Left lung (tissue), 10 donors: ENCODE measurements around the gene MAP7D1. TPM values are rescaled to one million over a fixed set of nuclear protein-coding genes. Genes with fewer than 3 reads are reported as not detected.

Experiments used
- ATAC-seq: fragments of 200-7000 bp; cut with Tn5 transposase; one replicate; pipeline ENCODE4 v1.9.1; 2020; ENCODE audit warnings: moderate library complexity
- DNase-seq, 4 donors: peaks; one replicate each; pipeline ENCODE4 v3.0.0-alpha.2; 2013 to 2020
- H3K27ac ChIP-seq, 2 donors: fragments of 200-600 bp; sonication (generic) in 1 of 2; one replicate each; pipeline versions ENCODE4 v1.5.0 to v1.8.0; 2020 to 2021
- H3K27me3 ChIP-seq, 2 donors: fragments of 200-600 bp; sonication (generic) in 1 of 2; one replicate each; pipeline versions ENCODE4 v1.5.0 to v1.8.0; 2020 to 2021
- H3K36me3 ChIP-seq, 2 donors: fragments of 200-600 bp; sonication (generic) in 1 of 2; one replicate each; pipeline versions ENCODE4 v1.5.0 to v1.8.0; 2020 to 2021
- H3K4me1 ChIP-seq, 2 donors: fragments of 200-600 bp; one replicate each; pipeline ENCODE4 v1.8.0; 2021
- H3K4me3 ChIP-seq, 2 donors: fragments of 200-600 bp; sonication (generic) in 1 of 2; one replicate each; pipeline versions ENCODE4 v1.5.0 to v1.8.0; 2020 to 2021; ENCODE audit warnings: mild to moderate bottlenecking in 1 of 2
- H3K9me3 ChIP-seq, 2 donors: fragments of 200-600 bp; sonication (generic) in 1 of 2; one replicate each; pipeline versions ENCODE4 v1.5.0 to v1.8.0; 2020 to 2021
- intact Hi-C, 2 donors: fragments of 100-400 bp; cut with DNase I; formaldehyde crosslinking; loops; one replicate each; pipeline versions ENCODE4 v1.11.2 to v1.14.2; 2022
- polyA plus RNA-seq, 6 donors: library from polyadenylated mRNA; unstranded; fragments of 120-200 nt; gene quantifications; one replicate each; pipeline ENCODE4 v1.2.1, GENCODE V29; 2013; ENCODE audit not compliant: insufficient read length in 6 of 6
- total RNA-seq, 2 donors: library from RNA; stranded (reverse); fragmentation: NEBNext Ultra II Directional; extraction: Animal tissue kit (Norgen Biotek cat#: 25700); gene quantifications; one replicate each; pipeline ENCODE4 v1.2.1, GENCODE V29; 2021
- TF ChIP-seq, protein P1 (sequence below), 2 donors: fragments of 200-600 bp; sonication (generic) in 1 of 2; IDR thresholded peaks; one replicate each; pipeline versions ENCODE4 v1.5.0 to v1.8.0; 2021; ENCODE audit warnings: antibody characterized with exemption in 2 of 2
- donor health status: DM: no; HTN: yes; CAD: no.
- donor health status: DM: no; HTN: no; CAD: no.

Gene MAP7D1
- total and polyA plus RNA-seq, 8 donors, result 54.6 to 147 (median 79.7) TPM

DNA sequence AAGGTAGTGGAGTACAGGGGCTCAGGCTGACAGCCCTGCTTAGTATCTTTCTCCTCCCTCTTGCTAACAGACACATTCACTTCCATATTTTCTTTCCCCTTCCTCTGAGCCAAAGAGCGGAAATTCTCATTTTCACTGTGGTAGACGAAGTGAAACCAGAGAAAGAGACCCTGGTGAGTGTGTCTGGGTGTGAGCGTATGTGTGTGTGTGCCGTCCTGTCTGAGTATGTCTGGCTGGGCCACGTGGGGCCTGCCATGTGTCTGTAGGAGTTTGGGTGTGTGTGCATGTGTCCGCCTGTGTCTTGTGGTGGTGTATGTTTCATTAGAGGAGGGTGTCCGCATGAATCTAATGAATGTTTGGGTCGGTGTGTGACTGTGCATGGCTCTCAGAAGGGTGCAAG lies 32.6 kb upstream of the MAP7D1 start:
- TF ChIP-seq, protein P1, sequence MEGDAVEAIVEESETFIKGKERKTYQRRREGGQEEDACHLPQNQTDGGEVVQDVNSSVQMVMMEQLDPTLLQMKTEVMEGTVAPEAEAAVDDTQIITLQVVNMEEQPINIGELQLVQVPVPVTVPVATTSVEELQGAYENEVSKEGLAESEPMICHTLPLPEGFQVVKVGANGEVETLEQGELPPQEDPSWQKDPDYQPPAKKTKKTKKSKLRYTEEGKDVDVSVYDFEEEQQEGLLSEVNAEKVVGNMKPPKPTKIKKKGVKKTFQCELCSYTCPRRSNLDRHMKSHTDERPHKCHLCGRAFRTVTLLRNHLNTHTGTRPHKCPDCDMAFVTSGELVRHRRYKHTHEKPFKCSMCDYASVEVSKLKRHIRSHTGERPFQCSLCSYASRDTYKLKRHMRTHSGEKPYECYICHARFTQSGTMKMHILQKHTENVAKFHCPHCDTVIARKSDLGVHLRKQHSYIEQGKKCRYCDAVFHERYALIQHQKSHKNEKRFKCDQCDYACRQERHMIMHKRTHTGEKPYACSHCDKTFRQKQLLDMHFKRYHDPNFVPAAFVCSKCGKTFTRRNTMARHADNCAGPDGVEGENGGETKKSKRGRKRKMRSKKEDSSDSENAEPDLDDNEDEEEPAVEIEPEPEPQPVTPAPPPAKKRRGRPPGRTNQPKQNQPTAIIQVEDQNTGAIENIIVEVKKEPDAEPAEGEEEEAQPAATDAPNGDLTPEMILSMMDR (IDR thresholded peaks at IDR 0.05), result no peak
- no peaks in the 10 kb centered on the region for H3K9me3 ChIP-seq
- ATAC-seq, result peak; percentile 56
- peaks cover 0 to 39% of the 10 kb centered on the region in 2 donors for H3K4me1 ChIP-seq
- H3K4me3 ChIP-seq, result no peak overlapping the region
- H3K27ac ChIP-seq, result peak overlapping the region in 1 of 2 donors; percentile 60
- H3K27me3 ChIP-seq, result peaks cover 0 to 31% of the 10 kb centered on the region in 2 donors
- intact Hi-C loops, result no loop called here
- DNase-seq, result no peak
- H3K36me3 ChIP-seq, result no peaks in the 10 kb centered on the region

DNA sequence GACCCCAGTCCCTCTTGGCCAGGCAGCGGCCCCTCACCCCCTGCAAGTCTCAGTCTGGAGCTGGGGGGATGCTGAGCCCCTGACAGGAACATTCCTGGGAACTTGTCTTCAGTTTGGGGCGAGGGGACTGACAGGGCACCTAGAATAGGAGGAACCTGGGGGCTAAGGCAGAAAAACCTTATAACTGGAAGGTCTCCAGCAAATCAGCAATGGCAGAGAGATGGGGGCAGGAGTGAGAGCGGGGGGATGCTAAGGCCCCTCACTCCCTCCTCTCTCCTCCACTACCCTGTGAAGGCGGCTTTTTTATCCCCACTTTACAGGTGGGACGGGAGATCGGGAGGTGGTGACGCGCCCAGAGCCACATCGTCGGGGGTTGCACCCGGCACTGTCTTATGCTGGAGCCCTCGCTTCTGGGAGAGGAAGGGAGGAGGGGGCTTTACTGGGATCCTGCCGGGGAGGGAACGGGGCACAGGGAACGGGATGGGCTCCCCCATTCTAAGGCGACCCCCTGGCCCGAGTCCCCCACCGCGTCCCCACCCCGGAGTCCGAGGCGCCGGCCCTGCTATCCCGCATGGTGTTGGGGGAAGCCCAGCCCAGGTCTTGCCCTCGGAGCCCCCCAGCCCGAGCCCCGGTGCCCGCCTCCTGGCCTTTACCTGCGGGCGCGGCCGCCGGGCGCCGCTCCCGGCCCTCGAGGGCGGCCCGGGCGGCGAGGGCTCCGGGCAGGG lies 31.4 kb upstream of the MAP7D1 start:
- Histone ChIP-seq H3K4me1 (peaks cover 0 to 35% of the 10 kb centered on the region in 2 donors), H3K27me3 (peaks cover 0 to 31% of the 10 kb centered on the region in 2 donors), H3K27ac (no peak overlapping the region), H3K9me3 (no peaks in the 10 kb centered on the region), H3K36me3 (no peaks in the 10 kb centered on the region), H3K4me3 (peak overlapping the region in 1 of 2 donors; percentile 23)
- intact Hi-C loops, result no loop called here
- TF ChIP-seq, protein P1 (IDR thresholded peaks at IDR 0.05), result no peak
- ATAC-seq, result no peak
- no peak for DNase-seq

DNA sequence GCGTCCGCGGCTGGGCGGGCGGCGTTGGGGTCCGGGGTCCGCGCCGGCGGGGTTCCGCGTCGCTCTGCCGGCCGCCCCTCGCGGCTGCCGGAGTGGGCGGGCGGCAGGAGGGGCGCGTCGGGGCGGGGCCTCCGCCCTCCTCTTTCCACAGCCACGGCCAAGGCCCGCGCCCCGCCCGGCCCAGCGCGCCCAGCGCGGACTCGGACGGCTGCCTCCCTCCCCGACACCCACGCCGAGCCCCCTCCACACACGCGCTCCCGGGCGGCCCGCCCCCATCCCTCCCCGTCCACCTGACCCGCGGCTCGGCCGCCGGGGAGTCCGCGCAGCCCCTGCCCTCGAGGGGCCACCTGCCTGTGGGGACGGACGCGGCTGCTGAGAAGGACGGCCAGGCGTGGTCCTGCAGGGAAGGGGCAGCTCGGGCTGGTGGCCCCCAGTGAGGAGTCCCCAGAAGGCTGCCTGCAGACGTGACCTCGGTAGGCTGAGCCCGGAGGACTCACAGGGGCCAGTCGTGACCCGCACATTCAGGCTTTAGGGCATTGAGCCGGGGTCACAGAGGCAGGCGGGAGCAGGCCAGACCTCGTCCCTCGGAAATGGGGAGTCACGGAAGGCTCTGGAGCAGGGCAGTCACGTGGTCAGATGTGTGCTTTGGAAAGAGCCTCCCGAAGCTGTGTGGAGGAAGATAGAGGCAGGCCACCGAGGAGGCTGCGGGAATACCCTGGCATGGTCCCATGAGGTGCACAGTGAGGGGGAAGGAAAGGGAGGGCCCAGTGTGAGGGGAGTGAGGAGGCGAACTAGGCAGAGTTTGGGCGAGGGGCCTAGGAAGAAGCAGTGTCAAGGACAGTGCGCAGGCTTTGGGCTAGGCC lies 30.6 kb upstream of the MAP7D1 start, which contains the start of gene COL8A2:
TSS of gene COL8A2 (minus strand) at position 94 of the 863 bp plus-strand sequence. CDS start 24,980 bp downstream, outside the sequence.
- TF ChIP-seq, protein P1 (IDR thresholded peaks at IDR 0.05), result no peak
- ATAC-seq, result peak; percentile 76
- Histone ChIP-seq H3K4me3 (peak within 1 kb of the TSS in 1 of 2 donors; percentile 32), H3K4me1 (peaks cover 0 to 29% of the 10 kb centered on the region in 2 donors), H3K36me3 (no peaks in the 10 kb centered on the region), H3K27ac (no peak within 1 kb of the TSS), H3K27me3 (peaks cover 0 to 31% of the 10 kb centered on the region in 2 donors), H3K9me3 (no peaks in the 10 kb centered on the region)
- DNase-seq, result peak in 3 of 4 donors; percentile 36 to 83 (median 47)
- intact Hi-C loops, result no loop called here

DNA sequence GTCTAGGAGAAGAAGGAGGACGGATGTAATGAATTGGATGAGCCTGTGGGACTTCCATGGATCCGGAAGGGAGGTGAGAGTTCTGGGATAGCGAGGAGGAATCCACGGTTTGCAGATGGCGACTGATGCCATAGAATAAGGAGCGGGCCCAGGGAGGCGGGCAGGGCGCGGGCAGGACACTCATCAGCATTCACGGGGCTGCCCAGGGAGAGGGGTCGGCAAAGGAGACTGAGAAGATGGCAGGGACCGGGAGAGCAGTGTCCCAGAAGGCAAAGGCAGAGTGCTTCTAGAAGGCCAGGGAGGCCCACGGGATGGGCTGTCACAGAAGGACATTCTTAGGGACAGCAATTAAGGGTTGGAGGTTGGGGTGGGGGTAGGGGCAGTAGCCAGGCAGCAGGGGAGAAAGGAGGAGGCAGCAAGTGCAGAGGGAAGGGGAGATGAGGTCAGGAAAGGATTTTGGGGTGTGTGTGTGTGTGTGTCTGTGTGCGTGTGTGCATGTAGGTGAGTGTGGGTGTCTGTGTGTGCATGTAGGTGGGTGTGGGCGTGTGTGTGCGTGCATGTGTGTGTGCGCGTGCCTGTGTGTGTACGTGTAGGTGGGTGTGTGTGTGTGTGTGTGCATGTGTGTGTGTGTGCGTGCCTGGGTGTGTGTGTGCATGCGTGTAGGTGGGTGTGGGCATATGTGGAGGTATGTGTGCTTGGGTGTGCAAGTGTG lies 29.8 kb upstream of the MAP7D1 start:
- no peak overlapping the region for H3K27ac ChIP-seq
- no peaks in the 10 kb centered on the region for H3K36me3 ChIP-seq
- intact Hi-C loops, result no loop called here
- TF ChIP-seq, protein P1 (IDR thresholded peaks at IDR 0.05), result no peak
- ATAC-seq (no peak), DNase-seq (no peak)
- no peak overlapping the region for H3K4me3 ChIP-seq
- H3K9me3 ChIP-seq, result no peaks in the 10 kb centered on the region
- H3K4me1 ChIP-seq, result peaks cover 0 to 29% of the 10 kb centered on the region in 2 donors
- H3K27me3 ChIP-seq, result peaks cover 0 to 31% of the 10 kb centered on the region in 2 donors
